Heart left ventricle (tissue), 13 donors: ENCODE results near the gene LPCAT1.

Source experiments
- CTCF ChIP-seq, 12 donors: fragments of 200-600 bp; sonication (generic) in 4 of 12; IDR thresholded peaks; one replicate each; pipeline versions ENCODE4 v1.5.0 to v1.8.0; 2018 to 2022; ENCODE audit warnings: antibody characterized with exemption in 12 of 12, mild to moderate bottlenecking in 5 of 12
- POLR2A ChIP-seq, 2 donors: fragments of 450-650 bp; IDR thresholded peaks; one replicate each; pipeline ENCODE4 v1.6.1; 2017; ENCODE audit warnings: antibody characterized with exemption in 2 of 2, mild to moderate bottlenecking in 2 of 2, moderate library complexity in 2 of 2
- donor health status: ischemic (EF 13 %, LVEDD 7.1; RV severe dilation, severe dysfunction).
- donor health status: DM: no; HTN: yes; CAD: no.
- donor health status: DM: no; HTN: no; CAD: no.
- donor health status: ischemic (EF 25% LVEDD 6.9; RV normal size, moderate dysfunction).
- donor health status: ischemic (EF 25% LVEDD 5.7; RV mildly dilated, moderate dysfunction).
- donor health status: ischemic (EF 35%, LVEDD 5.7; RV mildly dilated, moderate dysfunction).
- donor health status: nonischemic (EF 11% LVEDD 7.7; RV severe dilation, severe dysfunction).
- donor health status: DM: yes; HTN: yes; CAD: no.
- donor health status: PGD.
- donor health status: ischemic (EF 29% LVEDD 5.4; RV normal size, mild dysfunction).
- donor health status: nonischemic (EF 23%, LVEDD 6.1; RV moderate dilation, normal function).

DNA sequence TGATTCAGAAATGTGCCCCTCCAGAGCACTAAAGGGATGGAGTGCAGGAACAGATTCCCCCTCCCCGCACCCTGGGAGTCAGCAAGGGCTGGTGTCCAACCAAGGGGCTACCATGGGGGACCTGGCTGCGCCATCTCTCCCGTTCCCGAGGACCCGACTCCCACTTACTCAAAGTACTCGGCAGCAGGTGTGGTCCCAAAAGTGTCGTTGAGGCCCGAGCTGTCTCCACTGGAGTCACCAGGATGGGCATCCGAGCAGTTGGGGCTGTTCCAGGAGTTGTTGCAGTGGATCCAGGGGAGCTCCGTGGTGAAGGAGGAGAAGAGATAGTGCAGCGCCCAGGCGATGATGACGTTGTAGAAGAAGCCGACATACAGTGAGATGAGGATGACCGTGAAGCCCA lies 91.5 kb downstream of the LPCAT1 start:
- TF ChIP-seq POLR2A (IDR thresholded peaks at IDR 0.05) (no peak), CTCF (IDR thresholded peaks at IDR 0.05) (no peak)
